SK-N-SH (cell line): ENCODE results near the gene ARPC2. TPM values are rescaled to one million over a fixed set of nuclear protein-coding genes. Genes with fewer than 3 reads are reported as not detected.

Experiments
- CTCF ChIA-PET: fragments of 300-600, 350-600 bp; formaldehyde crosslinking; extraction: SDS; loops from one replicate; lab custom pipeline; 2021; lab: Yijun Ruan, JAX
- POLR2A ChIA-PET: fragments of 350-600 bp; sonication (Branson Sonifier 250); formaldehyde crosslinking; extraction: SDS; loops from one replicate; lab custom pipeline; 2020; ENCODE audit warnings: antibody characterized with exemption, inconsistent platforms; lab: Yijun Ruan, JAX
- DNase-seq: peaks from one replicate; pipeline ENCODE4 v3.0.0; 2012
- H2AFZ ChIP-seq: fragments of 200-600 bp; sonication (generic); 2 replicates; pipeline ENCODE4 v1.8.1; 2016; ENCODE audit warnings: antibody characterized with exemption, mild to moderate bottlenecking, low read depth
- H3F3A ChIP-seq: fragments of 200-600 bp; sonication (generic); replicated peaks from 2 replicates; pipeline ENCODE3; 2016; ENCODE audit warnings: antibody characterized with exemption, mild to moderate bottlenecking; ENCODE audit not compliant: insufficient read depth
- H3K27ac ChIP-seq, 2 experiments: fragments of 200-500 bp in 1 of 2; fragments of 200-600 bp in 1 of 2; sonication (Bioruptor generic) in 1 of 2; sonication (generic), shearing (Covaris generic) in 1 of 2; 2 replicates each; pipeline versions ENCODE4 v1.5.1 to v1.6.1; 2014 to 2016; ENCODE audit warnings: low read depth in 2 of 2, inconsistent platforms in 1 of 2, low read length in 1 of 2, mild to moderate bottlenecking in 1 of 2, mixed read lengths in 1 of 2
- H3K27me3 ChIP-seq: fragments of 200-600 bp; sonication (generic), shearing (Covaris generic); 2 replicates; pipeline ENCODE4 v1.6.1; 2016; ENCODE audit warnings: mixed run types; ENCODE audit not compliant: insufficient read depth
- H3K36me3 ChIP-seq, 2 experiments: fragments of 200-500 bp in 1 of 2; fragments of 200-600 bp in 1 of 2; sonication (Bioruptor generic) in 1 of 2; sonication (generic) in 1 of 2; replicated peaks in 1 of 2; 2 replicates each; pipeline versions ENCODE3 to v1.5.1; 2014 to 2016; ENCODE audit warnings: low read length in 1 of 2, mild to moderate bottlenecking in 1 of 2; ENCODE audit not compliant: insufficient read depth in 2 of 2, control insufficient read depth in 1 of 2
- H3K4me1 ChIP-seq, 2 experiments: fragments of 200-500 bp in 1 of 2; fragments of 200-600 bp in 1 of 2; sonication (Bioruptor generic) in 1 of 2; sonication (generic), shearing (Covaris generic) in 1 of 2; 2 replicates each; pipeline versions ENCODE4 v1.5.1 to v1.6.1; 2014 to 2016; ENCODE audit warnings: low read depth in 1 of 2, low read length in 1 of 2, mixed run types in 1 of 2; ENCODE audit not compliant: insufficient read depth in 2 of 2, control insufficient read depth in 1 of 2
- H3K4me2 ChIP-seq: fragments of 200-600 bp; sonication (generic), shearing (Covaris generic); 2 replicates; pipeline ENCODE4 v1.6.1; 2017; ENCODE audit warnings: mixed run types
- H3K4me3 ChIP-seq, 2 experiments: fragments of 200-500 bp in 1 of 2; fragments of 200-600 bp in 1 of 2; sonication (Bioruptor generic) in 1 of 2; sonication (generic), shearing (Covaris generic) in 1 of 2; 2 replicates each; pipeline versions ENCODE4 v1.5.1 to v1.8.1; 2014 to 2016; ENCODE audit warnings: low read depth in 2 of 2, inconsistent platforms in 1 of 2, low read length in 1 of 2, mild to moderate bottlenecking in 1 of 2, mixed read lengths in 1 of 2, moderate library complexity in 1 of 2
- H3K79me2 ChIP-seq: fragments of 200-600 bp; sonication (generic); 2 replicates; pipeline ENCODE4 v1.8.1; 2017; ENCODE audit warnings: mild to moderate bottlenecking; ENCODE audit not compliant: insufficient read depth
- H3K9ac ChIP-seq: fragments of 200-600 bp; sonication (generic); 2 replicates; pipeline ENCODE4 v1.6.1; 2017; ENCODE audit warnings: mixed run types
- H3K9me2 ChIP-seq: fragments of 200-600 bp; sonication (generic); 2 replicates; pipeline ENCODE4 v1.6.1; 2017; ENCODE audit warnings: mixed run types
- H3K9me3 ChIP-seq: fragments of 200-600 bp; sonication (generic); 2 replicates; pipeline ENCODE4 v1.6.1; 2017; ENCODE audit warnings: mixed run types, mild to moderate bottlenecking, moderate library complexity
- H4K20me1 ChIP-seq: fragments of 200-600 bp; sonication (generic); 2 replicates; pipeline ENCODE4 v1.6.1; 2017; ENCODE audit warnings: mild to moderate bottlenecking, mixed run types; ENCODE audit not compliant: insufficient read depth
- ELF1 ChIP-seq: IDR thresholded peaks from 2 replicates; pipeline ENCODE4 v1.4.0; 2012
- EZH2phosphoT487 ChIP-seq: fragments of 200-600 bp; sonication (generic); IDR thresholded peaks from 2 replicates; pipeline ENCODE4 v1.6.1; 2017; ENCODE audit warnings: low read depth, mixed run types, mild to moderate bottlenecking, antibody characterized with exemption, moderate library complexity, borderline replicate concordance
- GATA2 ChIP-seq: sonication (generic); formaldehyde crosslinking; IDR thresholded peaks from 2 replicates; pipeline ENCODE4 v1.5.0; 2020; ENCODE audit warnings: mild to moderate bottlenecking, missing genetic modification reagents
- JUND ChIP-seq: IDR thresholded peaks from 2 replicates; pipeline ENCODE4 v1.4.0; 2012
- MXI1 ChIP-seq: IDR thresholded peaks from 2 replicates; pipeline ENCODE4 v1.6.1; 2012; ENCODE audit warnings: mild to moderate bottlenecking, low read depth, low read length, improper control_type of control experiment
- RCOR1 ChIP-seq: fragments of 150-350 bp; IDR thresholded peaks from 2 replicates; pipeline ENCODE4 v1.6.1; 2017; ENCODE audit warnings: antibody characterized with exemption, low read length
- SIN3A ChIP-seq: IDR thresholded peaks from 2 replicates; pipeline ENCODE4 v1.6.1; 2012; ENCODE audit warnings: low read depth, mild to moderate bottlenecking, low read length, moderate library complexity, borderline replicate concordance
- SMC3 ChIP-seq: IDR thresholded peaks from 2 replicates; pipeline ENCODE4 v1.6.1; 2012; ENCODE audit warnings: low read depth, low read length, improper control_type of control experiment
- TCF12 ChIP-seq: IDR thresholded peaks from 2 replicates; pipeline ENCODE4 v1.4.0; 2012
- TEAD4 ChIP-seq: IDR thresholded peaks from 2 replicates; pipeline ENCODE4 v1.4.0; 2012; ENCODE audit warnings: mild to moderate bottlenecking, borderline replicate concordance; ENCODE audit not compliant: insufficient read depth
- WGBS: methylation state at CpG from one replicate; pipeline ENCODE4 v1.1.6; 2017; ENCODE audit warnings: low lambda C conversion rate; 5-methylcytosine and 5-hydroxymethylcytosine counted together
- polyA plus RNA-seq, 3 experiments: library from polyadenylated mRNA; depleted of rRNA; stranded (reverse); fragments of >200 nt; gene quantifications; 2 replicates each; pipeline ENCODE4 v1.2.3, GENCODE V29; 2012
- TF ChIP-seq, protein P1 (sequence below): fragments of 150-350 bp; IDR thresholded peaks from 2 replicates; pipeline ENCODE4 v1.6.1; 2016; ENCODE audit warnings: mild to moderate bottlenecking, low read depth, low read length
- TF ChIP-seq, protein P2 (sequence below): IDR thresholded peaks from 2 replicates; pipeline ENCODE4 v1.4.0; 2012; ENCODE audit warnings: low read depth

The ARPC2 gene
- polyA plus RNA-seq, 1 of the 3 experiments (the other 2 are of a cell fraction) = 319 TPM

DNA sequence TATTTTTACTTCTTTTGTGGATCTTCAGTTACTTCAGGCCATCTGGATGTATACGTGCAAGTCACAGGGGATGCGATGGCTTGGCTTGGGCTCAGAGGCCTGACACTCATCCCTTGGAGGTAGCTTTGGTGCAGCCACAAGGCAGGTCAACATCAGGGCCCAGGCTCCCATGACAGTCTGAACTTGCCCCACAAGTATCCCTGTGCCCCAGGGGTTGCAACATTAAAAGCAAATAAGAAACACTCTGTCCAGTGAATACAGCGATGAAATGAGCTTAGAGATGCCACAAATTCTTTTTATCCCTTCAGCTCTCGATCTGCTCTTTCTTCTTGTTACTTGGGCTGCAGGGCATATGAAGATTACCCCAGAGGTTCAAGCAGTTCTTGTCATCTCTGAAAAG, 37.2 kb upstream of the ARPC2 start:
- no peak overlapping the region for H3K4me3 ChIP-seq
- no peak overlapping the region for H3K9ac ChIP-seq
- H3K36me3 ChIP-seq = no peaks in the 10 kb centered on the region
- no peaks in the 10 kb centered on the region for H3K9me2 ChIP-seq
- H3K9me3 ChIP-seq = no peaks in the 10 kb centered on the region
- H2AFZ ChIP-seq = no peak overlapping the region
- no peaks in the 10 kb centered on the region for H3F3A ChIP-seq
- 93% methylated on average over 4 of the region's 4 CpGs for WGBS
- H4K20me1 ChIP-seq = no peaks in the 10 kb centered on the region
- H3K79me2 ChIP-seq = no peaks in the 10 kb centered on the region
- POLR2A ChIA-PET = no interaction called here
- peaks cover 13% of the 10 kb centered on the region; the same call in 1 of the 2 replicates for H3K27me3 ChIP-seq
- H3K4me2 ChIP-seq = no peak overlapping the region
- no peaks in the 10 kb centered on the region; a peak in 1 of 4 replicates for H3K4me1 ChIP-seq
- no peak for DNase-seq
- CTCF ChIA-PET = no interaction called here
- TF ChIP-seq MXI1 (no peak), RCOR1 (no peak), TEAD4 (no peak)
- TF ChIP-seq, protein P1, sequence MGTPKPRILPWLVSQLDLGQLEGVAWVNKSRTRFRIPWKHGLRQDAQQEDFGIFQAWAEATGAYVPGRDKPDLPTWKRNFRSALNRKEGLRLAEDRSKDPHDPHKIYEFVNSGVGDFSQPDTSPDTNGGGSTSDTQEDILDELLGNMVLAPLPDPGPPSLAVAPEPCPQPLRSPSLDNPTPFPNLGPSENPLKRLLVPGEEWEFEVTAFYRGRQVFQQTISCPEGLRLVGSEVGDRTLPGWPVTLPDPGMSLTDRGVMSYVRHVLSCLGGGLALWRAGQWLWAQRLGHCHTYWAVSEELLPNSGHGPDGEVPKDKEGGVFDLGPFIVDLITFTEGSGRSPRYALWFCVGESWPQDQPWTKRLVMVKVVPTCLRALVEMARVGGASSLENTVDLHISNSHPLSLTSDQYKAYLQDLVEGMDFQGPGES = no peak
- no peak overlapping the region for H3K27ac ChIP-seq

DNA sequence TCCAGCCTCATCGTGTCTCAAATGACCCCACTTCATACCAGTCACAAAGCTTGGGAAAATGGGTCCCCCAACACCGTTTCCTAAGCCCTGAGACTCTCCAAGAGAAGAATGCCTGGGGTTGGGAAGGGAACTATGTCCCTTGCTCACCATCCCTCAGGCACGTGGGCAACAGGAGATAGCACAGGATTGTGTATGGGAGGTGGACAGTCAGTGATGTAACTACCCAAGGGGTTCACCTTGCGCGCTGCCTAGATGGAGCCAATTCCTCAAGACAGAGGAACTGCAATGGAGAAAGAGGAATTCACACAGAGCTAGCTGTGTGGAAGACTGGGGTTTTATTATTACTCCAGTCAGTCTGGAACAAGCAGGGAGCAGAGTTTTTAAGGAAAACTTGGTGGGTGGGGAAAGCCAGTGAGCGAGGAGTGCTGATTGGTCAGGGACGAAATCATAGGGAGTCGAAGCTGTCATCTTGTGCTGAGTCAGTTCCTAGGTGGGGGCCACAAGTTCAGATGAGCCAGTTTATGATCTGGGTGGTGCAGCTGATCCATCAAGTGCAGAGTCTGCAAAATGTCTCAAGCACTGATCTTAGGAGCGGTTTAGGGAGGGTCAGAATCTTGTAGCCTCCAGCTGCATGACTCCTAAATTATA, 36.4 kb upstream of the ARPC2 start:
- Histone ChIP-seq H3K4me2 (no peak overlapping the region), H2AFZ (no peak overlapping the region), H3K36me3 (no peaks in the 10 kb centered on the region), H3K4me1 (no peaks in the 10 kb centered on the region; a peak in 1 of 4 replicates), H3K9me2 (no peaks in the 10 kb centered on the region), H3K9ac (no peak overlapping the region), H3K27ac (no peak overlapping the region), H4K20me1 (no peaks in the 10 kb centered on the region), H3K9me3 (no peaks in the 10 kb centered on the region), H3F3A (no peaks in the 10 kb centered on the region), H3K27me3 (peaks cover 13% of the 10 kb centered on the region; the same call in 1 of the 2 replicates), H3K79me2 (no peaks in the 10 kb centered on the region), H3K4me3 (no peak overlapping the region)
- CTCF ChIA-PET = no interaction called here
- 56% methylated on average over 9 of the region's 9 CpGs for WGBS
- TF ChIP-seq, protein P2, sequence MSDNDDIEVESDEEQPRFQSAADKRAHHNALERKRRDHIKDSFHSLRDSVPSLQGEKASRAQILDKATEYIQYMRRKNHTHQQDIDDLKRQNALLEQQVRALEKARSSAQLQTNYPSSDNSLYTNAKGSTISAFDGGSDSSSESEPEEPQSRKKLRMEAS = no peak
- TF ChIP-seq SMC3 = no peak
- TF ChIP-seq GATA2 (CRISPR knock-in tag) = no peak
- TF ChIP-seq SIN3A = no peak
- no peak for TF ChIP-seq EZH2phosphoT487
- no peak for TF ChIP-seq JUND
- TF ChIP-seq ELF1 = no peak
- TF ChIP-seq MXI1 = no peak
- TF ChIP-seq TCF12 = no peak
- no peak for DNase-seq
- POLR2A ChIA-PET = no interaction called here
